ENCODE measurements around the gene RAB18.

DNA sequence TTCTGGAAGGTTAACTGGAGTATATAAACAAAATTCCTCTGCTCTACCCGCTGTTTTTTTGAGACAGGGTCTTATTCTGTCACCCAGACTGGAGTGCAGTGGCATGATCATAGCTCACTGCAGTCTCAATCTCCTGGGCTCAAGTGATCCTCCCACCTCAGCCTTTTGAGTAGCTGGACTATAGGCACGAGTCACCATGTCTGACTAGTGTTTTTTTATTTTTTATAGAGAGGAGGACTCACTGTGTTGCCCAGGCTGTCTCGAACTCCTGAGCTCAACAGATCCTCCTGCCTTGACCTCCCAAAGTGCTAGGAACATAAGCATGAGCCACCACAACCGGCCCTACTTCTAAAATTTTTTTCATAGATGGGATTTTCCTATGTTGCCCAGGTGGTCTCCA lies 2.2 kb downstream of the RAB18 start:
- TF ChIP-seq, protein P1, sequence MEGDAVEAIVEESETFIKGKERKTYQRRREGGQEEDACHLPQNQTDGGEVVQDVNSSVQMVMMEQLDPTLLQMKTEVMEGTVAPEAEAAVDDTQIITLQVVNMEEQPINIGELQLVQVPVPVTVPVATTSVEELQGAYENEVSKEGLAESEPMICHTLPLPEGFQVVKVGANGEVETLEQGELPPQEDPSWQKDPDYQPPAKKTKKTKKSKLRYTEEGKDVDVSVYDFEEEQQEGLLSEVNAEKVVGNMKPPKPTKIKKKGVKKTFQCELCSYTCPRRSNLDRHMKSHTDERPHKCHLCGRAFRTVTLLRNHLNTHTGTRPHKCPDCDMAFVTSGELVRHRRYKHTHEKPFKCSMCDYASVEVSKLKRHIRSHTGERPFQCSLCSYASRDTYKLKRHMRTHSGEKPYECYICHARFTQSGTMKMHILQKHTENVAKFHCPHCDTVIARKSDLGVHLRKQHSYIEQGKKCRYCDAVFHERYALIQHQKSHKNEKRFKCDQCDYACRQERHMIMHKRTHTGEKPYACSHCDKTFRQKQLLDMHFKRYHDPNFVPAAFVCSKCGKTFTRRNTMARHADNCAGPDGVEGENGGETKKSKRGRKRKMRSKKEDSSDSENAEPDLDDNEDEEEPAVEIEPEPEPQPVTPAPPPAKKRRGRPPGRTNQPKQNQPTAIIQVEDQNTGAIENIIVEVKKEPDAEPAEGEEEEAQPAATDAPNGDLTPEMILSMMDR (IDR thresholded peaks at IDR 0.05) = no peak
- TF ChIP-seq POLR2A (IDR thresholded peaks at IDR 0.05) = no peak

All from lower leg skin (tissue), 3 donors.